Subcutaneous adipose tissue (tissue), 4 donors: Measurements from ENCODE around the gene STRBP. TPM values are rescaled to one million over a fixed set of nuclear protein-coding genes. Genes with fewer than 3 reads are reported as not detected.

ENCODE experiments used
- total RNA-seq, 4 donors: library from RNA; depleted of rRNA; stranded (reverse); fragments of >200 nt; gene quantifications; one replicate each; pipeline ENCODE4 v1.1.0, GENCODE V29; 2016
- TF ChIP-seq, protein P1 (sequence below): fragments of 450-650 bp; IDR thresholded peaks from one replicate; pipeline ENCODE4 v1.5.1; 2016; ENCODE audit warnings: low read depth, mild to moderate bottlenecking, control low read depth, antibody characterized with exemption, moderate library complexity

Gene STRBP
- total RNA-seq, 4 donors from 2014 or later, result 6.6 to 11.3 (median 10.0) TPM

DNA sequence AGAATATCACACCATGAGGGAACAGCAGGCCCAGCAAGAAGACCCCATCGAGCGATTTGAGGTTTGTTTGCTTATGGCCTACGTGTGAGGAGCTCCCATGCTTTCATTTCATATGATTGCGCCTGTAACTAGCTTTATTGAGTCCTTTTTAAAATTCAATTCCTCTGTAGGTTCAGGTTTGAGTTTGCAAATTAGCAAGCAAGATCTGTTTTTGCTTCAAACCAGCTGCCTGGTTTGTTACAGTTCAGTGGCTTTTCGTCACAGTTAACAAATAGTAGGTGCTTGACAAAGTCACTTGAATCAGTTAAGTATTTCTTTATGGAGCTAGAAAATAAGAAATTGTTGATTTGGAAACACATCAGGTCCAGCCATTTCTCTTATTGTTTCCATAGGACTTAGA lies 178.6 kb downstream of the STRBP start:
- TF ChIP-seq, protein P1, sequence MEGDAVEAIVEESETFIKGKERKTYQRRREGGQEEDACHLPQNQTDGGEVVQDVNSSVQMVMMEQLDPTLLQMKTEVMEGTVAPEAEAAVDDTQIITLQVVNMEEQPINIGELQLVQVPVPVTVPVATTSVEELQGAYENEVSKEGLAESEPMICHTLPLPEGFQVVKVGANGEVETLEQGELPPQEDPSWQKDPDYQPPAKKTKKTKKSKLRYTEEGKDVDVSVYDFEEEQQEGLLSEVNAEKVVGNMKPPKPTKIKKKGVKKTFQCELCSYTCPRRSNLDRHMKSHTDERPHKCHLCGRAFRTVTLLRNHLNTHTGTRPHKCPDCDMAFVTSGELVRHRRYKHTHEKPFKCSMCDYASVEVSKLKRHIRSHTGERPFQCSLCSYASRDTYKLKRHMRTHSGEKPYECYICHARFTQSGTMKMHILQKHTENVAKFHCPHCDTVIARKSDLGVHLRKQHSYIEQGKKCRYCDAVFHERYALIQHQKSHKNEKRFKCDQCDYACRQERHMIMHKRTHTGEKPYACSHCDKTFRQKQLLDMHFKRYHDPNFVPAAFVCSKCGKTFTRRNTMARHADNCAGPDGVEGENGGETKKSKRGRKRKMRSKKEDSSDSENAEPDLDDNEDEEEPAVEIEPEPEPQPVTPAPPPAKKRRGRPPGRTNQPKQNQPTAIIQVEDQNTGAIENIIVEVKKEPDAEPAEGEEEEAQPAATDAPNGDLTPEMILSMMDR, result no peak

DNA sequence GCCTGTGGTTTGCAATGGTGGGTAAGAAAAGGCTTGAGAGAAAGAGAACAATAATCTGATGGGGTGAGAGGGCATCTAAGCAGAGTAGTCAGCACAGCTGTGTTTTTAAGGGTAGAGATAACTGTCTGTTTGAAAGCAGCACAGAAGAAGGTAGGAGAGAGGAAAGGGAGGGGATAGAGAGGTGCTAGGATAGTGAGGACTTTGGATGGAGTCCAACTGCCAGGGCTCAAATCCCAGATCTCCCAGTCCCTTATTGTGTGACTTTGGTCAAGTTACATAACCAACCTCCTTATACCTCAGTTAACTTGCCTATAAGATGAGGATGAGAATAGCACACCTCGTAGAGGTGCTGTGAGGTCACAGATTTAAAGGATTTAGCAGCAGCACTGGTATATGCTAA lies 179.3 kb downstream of the STRBP start:
- TF ChIP-seq, protein P1, result no peak

- TF ChIP-seq, protein P1, result no peak
Measured at GRCh38 chr9:123087359-123087888, 181.0 kb downstream of the STRBP start.

GRCh38 chr9:123085916-123086315 lies 182.5 kb downstream of the STRBP start:
- TF ChIP-seq, protein P1, result no peak

DNA sequence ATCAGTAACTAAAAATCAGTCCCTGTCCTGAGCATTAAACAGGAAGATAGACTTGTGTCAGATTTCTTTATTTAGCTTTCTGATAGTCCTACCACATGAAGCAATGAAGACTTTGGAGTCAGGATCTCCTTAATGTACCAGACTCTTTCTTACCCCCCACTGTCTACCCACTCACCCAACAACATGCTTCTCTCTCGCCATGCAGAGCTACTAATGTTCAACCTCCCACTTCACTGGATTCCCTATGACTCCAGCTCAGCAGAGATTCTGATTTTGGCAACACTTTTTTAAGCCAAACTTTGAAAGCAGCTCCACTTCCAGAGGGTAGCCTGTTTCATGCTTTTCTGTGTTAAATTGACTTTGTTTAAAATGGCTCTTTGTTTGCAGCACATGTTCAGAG lies 184.1 kb downstream of the STRBP start:
- TF ChIP-seq, protein P1, result no peak

- TF ChIP-seq, protein P1, result no peak
Measured at GRCh38 chr9:123083680-123084079, 184.7 kb downstream of the STRBP start.

DNA sequence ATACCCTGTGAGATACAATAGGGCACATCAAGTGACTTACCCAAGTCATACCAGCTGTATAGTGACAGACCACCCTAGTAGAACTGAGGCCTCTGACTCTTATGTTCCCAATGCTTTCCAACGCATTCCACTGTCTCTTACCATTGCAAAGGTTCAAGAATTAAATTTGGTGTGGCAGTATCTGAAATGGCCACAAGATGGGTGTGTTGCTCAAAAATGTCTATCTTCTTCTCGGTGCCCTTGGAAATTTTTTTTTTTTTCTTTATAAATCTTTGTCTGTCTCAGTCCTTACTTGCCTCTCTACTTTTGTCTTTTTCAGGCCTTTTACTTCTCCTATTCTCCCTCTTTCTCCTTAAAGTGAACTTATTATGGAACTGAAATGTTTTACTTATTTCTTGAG lies 186.6 kb downstream of the STRBP start:
- TF ChIP-seq, protein P1, result no peak
